ENCODE results near the gene FBXO31. TPM values are rescaled to one million over a fixed set of nuclear protein-coding genes. Genes with fewer than 3 reads are reported as not detected.
A peak's percentile ranks its signal among the peaks of the same experiment; 100 is the strongest.

FBXO31 gene
- total and polyA plus RNA-seq, 2 of the 13 experiments (the other 11 are each of a cell fraction or from before 2014, with no cell fraction given), result 92.4 to 101 TPM

DNA sequence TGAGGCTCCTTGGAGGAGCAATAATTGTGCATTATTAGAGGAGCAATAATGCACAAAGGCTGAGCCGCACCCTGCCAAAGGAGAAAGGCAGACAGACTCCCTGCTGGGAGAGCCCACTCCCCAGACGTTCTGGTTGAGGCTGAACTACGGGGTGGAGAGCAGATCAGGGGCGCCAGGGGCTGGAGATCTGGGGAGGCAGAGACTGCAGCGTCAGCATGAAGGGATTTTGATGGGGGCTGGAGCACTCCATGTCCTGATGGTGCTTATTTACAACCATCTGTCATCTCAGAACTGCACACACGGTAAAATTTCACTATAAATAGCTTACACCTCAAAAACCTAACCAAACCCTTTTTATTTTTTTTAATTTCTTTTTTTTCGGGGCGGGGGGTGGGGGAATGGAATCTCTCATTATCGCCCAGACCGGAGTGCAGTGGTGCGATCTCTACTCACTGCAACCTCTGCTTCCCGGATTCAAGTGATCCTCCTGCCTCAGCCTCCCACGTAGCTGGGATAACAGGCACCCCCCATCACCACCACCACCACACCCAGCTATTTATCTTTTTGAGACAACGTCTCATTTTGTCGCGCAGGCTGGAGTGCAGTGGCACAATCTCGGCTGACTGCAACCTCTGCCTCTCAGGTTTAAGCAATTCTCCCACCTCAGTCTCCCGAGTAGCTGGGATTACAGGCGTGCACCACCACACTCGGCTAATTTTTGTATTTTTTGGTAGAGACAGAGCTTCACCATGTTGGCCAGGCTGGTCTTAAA lies 62.1 kb downstream of the FBXO31 start (continued):
- TF ChIP-seq POLR2G (IDR thresholded peaks at IDR 0.05; ENCODE audit: low read depth, low read length) (peak; percentile 52; the same call in 1 of the 2 replicates), ESRRA (CRISPR knock-in tag; IDR thresholded peaks at IDR 0.05; ENCODE audit: low read depth) (no peak), KAT8 (CRISPR knock-in tag; IDR thresholded peaks at IDR 0.05) (no peak)

DNA sequence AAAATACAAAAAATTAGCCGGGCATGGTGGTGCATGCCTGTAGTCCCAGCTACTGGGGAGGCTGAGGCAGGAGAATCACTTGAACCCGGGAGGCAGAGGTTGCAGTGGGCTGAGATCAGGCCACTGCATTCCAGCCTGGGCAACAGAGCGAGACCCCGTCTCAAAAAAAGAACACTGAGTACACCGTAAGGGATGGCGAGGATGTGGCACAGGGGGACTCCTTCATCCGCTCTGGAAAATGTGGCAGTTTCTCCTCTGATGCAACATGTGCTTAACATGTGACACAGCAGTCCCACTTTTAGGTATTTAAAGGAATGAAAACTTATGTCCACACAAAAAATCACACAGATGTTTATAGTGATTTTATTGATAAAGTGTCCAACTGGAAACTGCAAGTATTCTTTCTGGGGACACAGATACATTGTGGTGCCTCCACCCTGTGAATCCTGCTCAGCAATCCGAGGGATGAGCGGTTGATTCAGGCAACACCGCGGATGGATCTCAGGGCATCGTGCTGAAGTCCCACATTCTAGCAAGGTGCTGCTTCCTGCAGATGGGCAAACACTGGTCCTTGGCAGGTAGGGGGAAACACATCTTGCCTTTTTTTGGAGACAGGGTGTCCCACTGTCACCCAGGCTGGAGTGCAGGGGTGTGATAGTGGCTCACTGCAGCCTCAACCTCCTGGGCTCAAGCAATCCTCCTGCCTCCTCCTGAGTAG lies 62.9 kb downstream of the FBXO31 start:
- in situ Hi-C loops (cut with HindIII; ENCODE audit: extremely low pct_ligation_motif_present, low pct_unique_long_range_greater_than_20kb), result no loop called here
- ATAC-seq (no peak), DNase-seq (ENCODE audit: low spot score) (no peak), FAIRE-seq (no peak)
- Histone ChIP-seq H3K4me2 (ENCODE audit: low read depth, low read length) (no peak overlapping the region), H3K9me3 (ENCODE audit: low read length) (no peaks in the 10 kb centered on the region), H3K36me3 (replicated peaks in 1 of 2; ENCODE audit: control insufficient read depth in 1 of 2, insufficient read depth in 2 of 2, low read length in 2 of 2) (peaks cover 5 to 21% of the 10 kb centered on the region in 2 experiments; a peak in 3 of 5 replicates), H3K27ac (ENCODE audit: extremely low read length, insufficient read depth, low read length) (no peak overlapping the region), H3K79me2 (ENCODE audit: insufficient read depth, low read length) (peaks cover 17% of the 10 kb centered on the region), H3K4me1 (ENCODE audit: insufficient read depth, low read length) (peaks cover 25% of the 10 kb centered on the region), H2AFZ (ENCODE audit: low read length) (no peak overlapping the region), H3K27me3 (ENCODE audit: control insufficient read depth in 1 of 2, insufficient read depth in 2 of 2, low read length in 2 of 2) (no peaks in the 10 kb centered on the region; a peak in 1 of 5 replicates), H4K20me1 (ENCODE audit: insufficient read depth, low read length) (peaks cover 25% of the 10 kb centered on the region; the same call in 1 of the 2 replicates), H3K4me3 (replicated peaks in 1 of 3; ENCODE audit: insufficient read depth in 1 of 3, low read depth in 2 of 3, low read length in 3 of 3) (no peak overlapping the region), H3K9ac (ENCODE audit: insufficient read depth, low read depth, low read length) (no peak overlapping the region)
- no TSS peak for BruUV-seq (replicated peaks)
- POLR2A ChIA-PET, result interaction anchor here (1.7 to 4.4 kb wide), 3 partner anchors 62 to 68 kb away, joined by 8 to 62 read pairs (median 19); partner anchors contain the start of gene FBXO31
- intact Hi-C loops (cut with micrococcal nuclease; ENCODE audit: unreplicated experiment), result no loop called here
- WGBS (ENCODE audit: low lambda C conversion rate), result 93% methylated on average over 12 of the region's 12 CpGs
- CTCF ChIA-PET (ENCODE audit: low intra/inter-chr PET ratio, low total read pairs), result no interaction called here
- TF ChIP-seq HOXA5 (CRISPR knock-in tag; IDR thresholded peaks at IDR 0.05) (no peak), ZFP36 (IDR thresholded peaks at IDR 0.05; ENCODE audit: borderline replicate concordance, low read depth, low read length, partially characterized antibody) (no peak), ZNF878 (CRISPR knock-in tag; IDR thresholded peaks at IDR 0.05) (no peak), ZNF225 (CRISPR knock-in tag; IDR thresholded peaks at IDR 0.05) (no peak), NAIF1 (CRISPR knock-in tag; IDR thresholded peaks at IDR 0.05; ENCODE audit: borderline replicate concordance) (no peak), SP5 (CRISPR knock-in tag; IDR thresholded peaks at IDR 0.05; ENCODE audit: borderline replicate concordance, low read depth) (no peak), SRSF4 (IDR thresholded peaks at IDR 0.05; ENCODE audit: low read depth, low read length, poor library complexity, severe bottlenecking) (no peak), TBP (CRISPR knock-in tag; IDR thresholded peaks at IDR 0.05) (no peak)
- TF ChIP-seq, protein P1, sequence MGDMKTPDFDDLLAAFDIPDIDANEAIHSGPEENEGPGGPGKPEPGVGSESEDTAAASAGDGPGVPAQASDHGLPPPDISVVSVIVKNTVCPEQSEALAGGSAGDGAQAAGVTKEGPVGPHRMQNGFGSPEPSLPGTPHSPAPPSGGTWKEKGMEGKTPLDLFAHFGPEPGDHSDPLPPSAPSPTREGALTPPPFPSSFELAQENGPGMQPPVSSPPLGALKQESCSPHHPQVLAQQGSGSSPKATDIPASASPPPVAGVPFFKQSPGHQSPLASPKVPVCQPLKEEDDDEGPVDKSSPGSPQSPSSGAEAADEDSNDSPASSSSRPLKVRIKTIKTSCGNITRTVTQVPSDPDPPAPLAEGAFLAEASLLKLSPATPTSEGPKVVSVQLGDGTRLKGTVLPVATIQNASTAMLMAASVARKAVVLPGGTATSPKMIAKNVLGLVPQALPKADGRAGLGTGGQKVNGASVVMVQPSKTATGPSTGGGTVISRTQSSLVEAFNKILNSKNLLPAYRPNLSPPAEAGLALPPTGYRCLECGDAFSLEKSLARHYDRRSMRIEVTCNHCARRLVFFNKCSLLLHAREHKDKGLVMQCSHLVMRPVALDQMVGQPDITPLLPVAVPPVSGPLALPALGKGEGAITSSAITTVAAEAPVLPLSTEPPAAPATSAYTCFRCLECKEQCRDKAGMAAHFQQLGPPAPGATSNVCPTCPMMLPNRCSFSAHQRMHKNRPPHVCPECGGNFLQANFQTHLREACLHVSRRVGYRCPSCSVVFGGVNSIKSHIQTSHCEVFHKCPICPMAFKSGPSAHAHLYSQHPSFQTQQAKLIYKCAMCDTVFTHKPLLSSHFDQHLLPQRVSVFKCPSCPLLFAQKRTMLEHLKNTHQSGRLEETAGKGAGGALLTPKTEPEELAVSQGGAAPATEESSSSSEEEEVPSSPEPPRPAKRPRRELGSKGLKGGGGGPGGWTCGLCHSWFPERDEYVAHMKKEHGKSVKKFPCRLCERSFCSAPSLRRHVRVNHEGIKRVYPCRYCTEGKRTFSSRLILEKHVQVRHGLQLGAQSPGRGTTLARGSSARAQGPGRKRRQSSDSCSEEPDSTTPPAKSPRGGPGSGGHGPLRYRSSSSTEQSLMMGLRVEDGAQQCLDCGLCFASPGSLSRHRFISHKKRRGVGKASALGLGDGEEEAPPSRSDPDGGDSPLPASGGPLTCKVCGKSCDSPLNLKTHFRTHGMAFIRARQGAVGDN (CRISPR knock-in tag; IDR thresholded peaks at IDR 0.05), result 0 out of 2 replicates have a peak, but pooled peaks have one; percentile 6

All from HepG2 (cell line).